SK-N-SH (cell line): Measurements from ENCODE around the gene PLIN5. TPM values are rescaled to one million over a fixed set of nuclear protein-coding genes. Genes with fewer than 3 reads are reported as not detected.

ENCODE experiments used
- CTCF ChIA-PET: fragments of 300-600, 350-600 bp; formaldehyde crosslinking; extraction: SDS; loops from one replicate; lab custom pipeline; 2021; lab: Yijun Ruan, JAX
- POLR2A ChIA-PET: fragments of 350-600 bp; sonication (Branson Sonifier 250); formaldehyde crosslinking; extraction: SDS; loops from one replicate; lab custom pipeline; 2020; ENCODE audit warnings: antibody characterized with exemption, inconsistent platforms; lab: Yijun Ruan, JAX
- DNase-seq: peaks from one replicate; pipeline ENCODE4 v3.0.0; 2012
- H2AFZ ChIP-seq: fragments of 200-600 bp; sonication (generic); 2 replicates; pipeline ENCODE4 v1.8.1; 2016; ENCODE audit warnings: antibody characterized with exemption, mild to moderate bottlenecking, low read depth
- H3F3A ChIP-seq: fragments of 200-600 bp; sonication (generic); replicated peaks from 2 replicates; pipeline ENCODE3; 2016; ENCODE audit warnings: antibody characterized with exemption, mild to moderate bottlenecking; ENCODE audit not compliant: insufficient read depth
- H3K27ac ChIP-seq, 2 experiments: fragments of 200-500 bp in 1 of 2; fragments of 200-600 bp in 1 of 2; sonication (Bioruptor generic) in 1 of 2; sonication (generic), shearing (Covaris generic) in 1 of 2; 2 replicates each; pipeline versions ENCODE4 v1.5.1 to v1.6.1; 2014 to 2016; ENCODE audit warnings: low read depth in 2 of 2, inconsistent platforms in 1 of 2, low read length in 1 of 2, mild to moderate bottlenecking in 1 of 2, mixed read lengths in 1 of 2
- H3K27me3 ChIP-seq: fragments of 200-600 bp; sonication (generic), shearing (Covaris generic); 2 replicates; pipeline ENCODE4 v1.6.1; 2016; ENCODE audit warnings: mixed run types; ENCODE audit not compliant: insufficient read depth
- H3K36me3 ChIP-seq, 2 experiments: fragments of 200-500 bp in 1 of 2; fragments of 200-600 bp in 1 of 2; sonication (Bioruptor generic) in 1 of 2; sonication (generic) in 1 of 2; replicated peaks in 1 of 2; 2 replicates each; pipeline versions ENCODE3 to v1.5.1; 2014 to 2016; ENCODE audit warnings: low read length in 1 of 2, mild to moderate bottlenecking in 1 of 2; ENCODE audit not compliant: insufficient read depth in 2 of 2, control insufficient read depth in 1 of 2
- H3K4me1 ChIP-seq, 2 experiments: fragments of 200-500 bp in 1 of 2; fragments of 200-600 bp in 1 of 2; sonication (Bioruptor generic) in 1 of 2; sonication (generic), shearing (Covaris generic) in 1 of 2; 2 replicates each; pipeline versions ENCODE4 v1.5.1 to v1.6.1; 2014 to 2016; ENCODE audit warnings: low read depth in 1 of 2, low read length in 1 of 2, mixed run types in 1 of 2; ENCODE audit not compliant: insufficient read depth in 2 of 2, control insufficient read depth in 1 of 2
- H3K4me2 ChIP-seq: fragments of 200-600 bp; sonication (generic), shearing (Covaris generic); 2 replicates; pipeline ENCODE4 v1.6.1; 2017; ENCODE audit warnings: mixed run types
- H3K4me3 ChIP-seq, 2 experiments: fragments of 200-500 bp in 1 of 2; fragments of 200-600 bp in 1 of 2; sonication (Bioruptor generic) in 1 of 2; sonication (generic), shearing (Covaris generic) in 1 of 2; 2 replicates each; pipeline versions ENCODE4 v1.5.1 to v1.8.1; 2014 to 2016; ENCODE audit warnings: low read depth in 2 of 2, inconsistent platforms in 1 of 2, low read length in 1 of 2, mild to moderate bottlenecking in 1 of 2, mixed read lengths in 1 of 2, moderate library complexity in 1 of 2
- H3K79me2 ChIP-seq: fragments of 200-600 bp; sonication (generic); 2 replicates; pipeline ENCODE4 v1.8.1; 2017; ENCODE audit warnings: mild to moderate bottlenecking; ENCODE audit not compliant: insufficient read depth
- H3K9ac ChIP-seq: fragments of 200-600 bp; sonication (generic); 2 replicates; pipeline ENCODE4 v1.6.1; 2017; ENCODE audit warnings: mixed run types
- H3K9me2 ChIP-seq: fragments of 200-600 bp; sonication (generic); 2 replicates; pipeline ENCODE4 v1.6.1; 2017; ENCODE audit warnings: mixed run types
- H3K9me3 ChIP-seq: fragments of 200-600 bp; sonication (generic); 2 replicates; pipeline ENCODE4 v1.6.1; 2017; ENCODE audit warnings: mixed run types, mild to moderate bottlenecking, moderate library complexity
- H4K20me1 ChIP-seq: fragments of 200-600 bp; sonication (generic); 2 replicates; pipeline ENCODE4 v1.6.1; 2017; ENCODE audit warnings: mild to moderate bottlenecking, mixed run types; ENCODE audit not compliant: insufficient read depth
- EZH2phosphoT487 ChIP-seq: fragments of 200-600 bp; sonication (generic); IDR thresholded peaks from 2 replicates; pipeline ENCODE4 v1.6.1; 2017; ENCODE audit warnings: low read depth, mixed run types, mild to moderate bottlenecking, antibody characterized with exemption, moderate library complexity, borderline replicate concordance
- MXI1 ChIP-seq: IDR thresholded peaks from 2 replicates; pipeline ENCODE4 v1.6.1; 2012; ENCODE audit warnings: mild to moderate bottlenecking, low read depth, low read length, improper control_type of control experiment
- RAD21 ChIP-seq: IDR thresholded peaks from 2 replicates; pipeline ENCODE4 v1.6.1; 2012; ENCODE audit warnings: mild to moderate bottlenecking, low read length
- REST ChIP-seq: IDR thresholded peaks from 2 replicates; pipeline ENCODE4 v1.6.1; 2012; ENCODE audit warnings: mild to moderate bottlenecking, low read depth, low read length, moderate library complexity
- RFX5 ChIP-seq: IDR thresholded peaks from 2 replicates; pipeline ENCODE4 v1.6.1; 2012; ENCODE audit warnings: mild to moderate bottlenecking, improper control_type of control experiment, low read length
- TEAD4 ChIP-seq: IDR thresholded peaks from 2 replicates; pipeline ENCODE4 v1.4.0; 2012; ENCODE audit warnings: mild to moderate bottlenecking, borderline replicate concordance; ENCODE audit not compliant: insufficient read depth
- WGBS: methylation state at CpG from one replicate; pipeline ENCODE4 v1.1.6; 2017; ENCODE audit warnings: low lambda C conversion rate; 5-methylcytosine and 5-hydroxymethylcytosine counted together
- polyA plus RNA-seq, 3 experiments: library from polyadenylated mRNA; depleted of rRNA; stranded (reverse); fragments of >200 nt; gene quantifications; 2 replicates each; pipeline ENCODE4 v1.2.3, GENCODE V29; 2012
- TF ChIP-seq, protein P1 (sequence below): IDR thresholded peaks from 2 replicates; pipeline ENCODE4; 2012

Gene PLIN5
- polyA plus RNA-seq, 1 of the 3 experiments (the other 2 are of a cell fraction) = 0.59 TPM

GRCh38 chr19:4548238-4548584 lies 13.2 kb upstream of the PLIN5 start:
- no peaks in the 10 kb centered on the region for H3K36me3 ChIP-seq

More at GRCh38 chr19:4548238-4548584, 13.2 kb upstream of the PLIN5 start:
- Histone ChIP-seq H3K27ac (no peak overlapping the region), H3K27me3 (peaks cover 10% of the 10 kb centered on the region), H3K79me2 (no peaks in the 10 kb centered on the region), H3K4me3 (no peak overlapping the region), H3K9me2 (no peaks in the 10 kb centered on the region), H2AFZ (no peak overlapping the region), H3K4me2 (no peak overlapping the region), H3K9ac (no peak overlapping the region), H3F3A (no peaks in the 10 kb centered on the region), H3K4me1 (no peaks in the 10 kb centered on the region), H3K9me3 (no peaks in the 10 kb centered on the region), H4K20me1 (no peaks in the 10 kb centered on the region)
- ChIA-PET CTCF (interaction anchor here (0.6 to 3.0 kb wide), 10 partner anchors 9 to 88 kb away, joined by 3 to 21 read pairs (median 6); partner anchors contain the start of gene SEMA6B), POLR2A (no interaction called here)
- TF ChIP-seq EZH2phosphoT487 (no peak), RAD21 (no peak), REST (no peak), TEAD4 (no peak), MXI1 (no peak), RFX5 (no peak)
- TF ChIP-seq, protein P1, sequence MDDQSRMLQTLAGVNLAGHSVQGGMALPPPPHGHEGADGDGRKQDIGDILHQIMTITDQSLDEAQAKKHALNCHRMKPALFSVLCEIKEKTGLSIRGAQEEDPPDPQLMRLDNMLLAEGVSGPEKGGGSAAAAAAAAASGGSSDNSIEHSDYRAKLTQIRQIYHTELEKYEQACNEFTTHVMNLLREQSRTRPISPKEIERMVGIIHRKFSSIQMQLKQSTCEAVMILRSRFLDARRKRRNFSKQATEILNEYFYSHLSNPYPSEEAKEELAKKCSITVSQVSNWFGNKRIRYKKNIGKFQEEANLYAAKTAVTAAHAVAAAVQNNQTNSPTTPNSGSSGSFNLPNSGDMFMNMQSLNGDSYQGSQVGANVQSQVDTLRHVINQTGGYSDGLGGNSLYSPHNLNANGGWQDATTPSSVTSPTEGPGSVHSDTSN = no peak
- WGBS = 29% methylated on average over 14 of the region's 14 CpGs
- DNase-seq = peak; percentile 38
